Gastroesophageal sphincter (tissue), 3 donors: ENCODE results near the gene APMAP.

Experiments
- EP300 ChIP-seq: sonication (generic); formaldehyde crosslinking; IDR thresholded peaks from one replicate; pipeline ENCODE4 v1.6.1; 2017; ENCODE audit warnings: antibody characterized with exemption, mild to moderate bottlenecking
- POLR2A ChIP-seq, 2 donors: fragments of 450-650 bp; IDR thresholded peaks; one replicate each; pipeline ENCODE4 v1.6.1; 2017; ENCODE audit warnings: antibody characterized with exemption in 2 of 2, mild to moderate bottlenecking in 2 of 2, moderate library complexity in 1 of 2
- POLR2AphosphoS5 ChIP-seq: sonication (generic); formaldehyde crosslinking; IDR thresholded peaks from one replicate; pipeline ENCODE4 v1.6.1; 2017; ENCODE audit warnings: antibody characterized with exemption
- TF ChIP-seq, protein P1 (sequence below), 4 experiments: fragments of 200-600 bp in 2 of 4; fragments of 450-650 bp in 2 of 4; sonication (generic) in 1 of 4; IDR thresholded peaks; one replicate each; pipeline ENCODE4 v1.5.1; 2017 to 2019; ENCODE audit warnings: antibody characterized with exemption in 4 of 4, mild to moderate bottlenecking in 2 of 4, moderate library complexity in 2 of 4

DNA sequence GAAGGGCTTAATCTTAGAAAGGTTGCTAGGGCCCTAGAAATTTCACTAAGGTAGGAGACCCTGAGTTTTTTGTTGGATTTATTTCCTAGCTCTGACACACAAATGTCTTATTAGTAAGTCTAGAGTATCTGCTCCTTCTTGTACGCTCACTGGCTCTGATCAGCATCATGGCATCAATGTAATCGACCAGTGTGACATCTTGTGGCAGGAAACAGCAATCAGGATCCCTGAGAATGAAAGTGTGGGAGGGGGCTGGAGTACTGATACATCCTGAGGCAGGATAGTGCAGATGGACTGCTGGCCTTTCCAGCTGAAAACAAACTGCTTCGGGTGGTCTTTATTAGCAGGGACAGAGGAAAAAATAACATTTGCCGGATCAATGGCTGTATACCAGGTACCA is 53.5 kb downstream of the APMAP start:
- TF ChIP-seq, protein P1, sequence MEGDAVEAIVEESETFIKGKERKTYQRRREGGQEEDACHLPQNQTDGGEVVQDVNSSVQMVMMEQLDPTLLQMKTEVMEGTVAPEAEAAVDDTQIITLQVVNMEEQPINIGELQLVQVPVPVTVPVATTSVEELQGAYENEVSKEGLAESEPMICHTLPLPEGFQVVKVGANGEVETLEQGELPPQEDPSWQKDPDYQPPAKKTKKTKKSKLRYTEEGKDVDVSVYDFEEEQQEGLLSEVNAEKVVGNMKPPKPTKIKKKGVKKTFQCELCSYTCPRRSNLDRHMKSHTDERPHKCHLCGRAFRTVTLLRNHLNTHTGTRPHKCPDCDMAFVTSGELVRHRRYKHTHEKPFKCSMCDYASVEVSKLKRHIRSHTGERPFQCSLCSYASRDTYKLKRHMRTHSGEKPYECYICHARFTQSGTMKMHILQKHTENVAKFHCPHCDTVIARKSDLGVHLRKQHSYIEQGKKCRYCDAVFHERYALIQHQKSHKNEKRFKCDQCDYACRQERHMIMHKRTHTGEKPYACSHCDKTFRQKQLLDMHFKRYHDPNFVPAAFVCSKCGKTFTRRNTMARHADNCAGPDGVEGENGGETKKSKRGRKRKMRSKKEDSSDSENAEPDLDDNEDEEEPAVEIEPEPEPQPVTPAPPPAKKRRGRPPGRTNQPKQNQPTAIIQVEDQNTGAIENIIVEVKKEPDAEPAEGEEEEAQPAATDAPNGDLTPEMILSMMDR (IDR thresholded peaks at IDR 0.05): no peak
- TF ChIP-seq POLR2A (IDR thresholded peaks at IDR 0.05): no peak
- no peak for TF ChIP-seq EP300
- TF ChIP-seq POLR2AphosphoS5: no peak
